Naive B cell (primary cell): ENCODE results near the gene FBXO22. TPM values are rescaled to one million over a fixed set of nuclear protein-coding genes. Genes with fewer than 3 reads are reported as not detected.
"Not testable (repeated sequence)": the region's sequence is repeated elsewhere in the genome, so short reads cannot be mapped to it uniquely, and the experiment has no call there.

Experiments
- ATAC-seq, 2 donors: fragments of 150-1000 bp; cut with Tn5 transposase; 2 replicates each; pipeline ENCODE4 v1.10.0; 2021; ENCODE audit warnings: low read depth in 2 of 2, mild to moderate bottlenecking in 2 of 2, moderate library complexity in 2 of 2
- DNase-seq: peaks from one replicate; pipeline ENCODE4 v3.0.0; 2022
- H3K27ac Mint-ChIP-seq, 6 donors: one replicate each; pipeline ENCODE4 v1.8.0; 2020 to 2022; ENCODE audit warnings: mild to moderate bottlenecking in 6 of 6, mixed read lengths in 6 of 6, moderate library complexity in 5 of 6, inconsistent platforms in 2 of 6
- H3K27me3 Mint-ChIP-seq, 3 donors: one replicate each; pipeline ENCODE4 v1.8.0; 2021 to 2022; ENCODE audit warnings: mixed read lengths in 3 of 3, mild to moderate bottlenecking in 1 of 3
- H3K36me3 Mint-ChIP-seq, 2 donors: one replicate each; pipeline ENCODE4 v1.8.0; 2020 to 2022; ENCODE audit warnings: mixed read lengths in 2 of 2, inconsistent platforms in 1 of 2, mild to moderate bottlenecking in 1 of 2
- H3K4me1 Mint-ChIP-seq, 3 donors: one replicate each; pipeline ENCODE4 v1.8.0; 2020 to 2022; ENCODE audit warnings: mixed read lengths in 3 of 3, inconsistent platforms in 1 of 3, mild to moderate bottlenecking in 1 of 3, moderate library complexity in 1 of 3
- H3K4me3 Mint-ChIP-seq, 8 donors: one replicate each; pipeline ENCODE4 v1.8.0; 2020 to 2022; ENCODE audit warnings: mild to moderate bottlenecking in 8 of 8, mixed read lengths in 8 of 8, moderate library complexity in 8 of 8, inconsistent platforms in 2 of 8
- H3K9me3 Mint-ChIP-seq, 7 donors: one replicate each; pipeline ENCODE4 v1.8.0; 2020 to 2022; ENCODE audit warnings: mixed read lengths in 7 of 7, mild to moderate bottlenecking in 5 of 7, inconsistent platforms in 2 of 7, moderate library complexity in 1 of 7
- polyA plus RNA-seq, 6 donors: library from polyadenylated mRNA; unstranded; fragments of 300-500 nt; fragmentation: Illumina TruSeq; gene quantifications; one replicate each; pipeline ENCODE4 v1.2.3, GENCODE V29; 2021; ENCODE audit warnings: low read depth in 6 of 6

Gene FBXO22
- polyA plus RNA-seq, 6 donors from 2014 or later = 6.6 to 18.8 (median 16.4) TPM

- Mint-ChIP-seq H3K27me3 (no peaks in the 10 kb centered on the region), H3K9me3 (no peaks in the 10 kb centered on the region), H3K4me3 (no peak overlapping the region), H3K4me1 (no peaks in the 10 kb centered on the region), H3K27ac (peak overlapping the region in 1 of 6 donors; percentile 74), H3K36me3 (peaks cover 9 to 34% of the 10 kb centered on the region in 2 donors)
- DNase-seq = no peak
- no peak for ATAC-seq
Measured at GRCh38 chr15:75884041-75884440, 19.6 kb upstream of the FBXO22 start.

DNA sequence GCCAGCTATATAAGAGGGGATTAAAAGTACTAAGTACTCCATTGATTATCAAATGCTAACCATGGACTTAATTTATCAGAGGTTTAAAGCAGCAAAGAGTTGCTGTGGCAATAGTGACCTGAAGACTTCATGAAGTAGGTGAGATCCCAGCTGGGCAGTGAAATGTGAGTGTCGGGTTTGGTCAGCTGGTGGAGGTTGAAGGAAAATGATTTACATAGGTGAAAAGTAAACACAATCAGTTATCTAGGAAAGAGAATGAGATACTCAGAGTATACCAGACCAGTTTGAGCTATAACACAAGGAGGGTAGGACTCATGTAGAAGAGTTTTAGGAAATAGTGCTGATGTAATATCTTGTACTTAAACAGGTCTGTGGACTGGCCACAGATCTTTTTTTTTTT lies 16.5 kb upstream of the FBXO22 start:
- H3K4me3 Mint-ChIP-seq = no peak overlapping the region
- DNase-seq (no peak), ATAC-seq (no peak)
- peaks cover 9 to 18% of the 10 kb centered on the region in 2 donors for H3K36me3 Mint-ChIP-seq
- H3K9me3 Mint-ChIP-seq = no peaks in the 10 kb centered on the region
- H3K27ac Mint-ChIP-seq = peak overlapping the region in 1 of 6 donors; percentile 75
- no peaks in the 10 kb centered on the region for H3K4me1 Mint-ChIP-seq
- H3K27me3 Mint-ChIP-seq = no peaks in the 10 kb centered on the region

DNA sequence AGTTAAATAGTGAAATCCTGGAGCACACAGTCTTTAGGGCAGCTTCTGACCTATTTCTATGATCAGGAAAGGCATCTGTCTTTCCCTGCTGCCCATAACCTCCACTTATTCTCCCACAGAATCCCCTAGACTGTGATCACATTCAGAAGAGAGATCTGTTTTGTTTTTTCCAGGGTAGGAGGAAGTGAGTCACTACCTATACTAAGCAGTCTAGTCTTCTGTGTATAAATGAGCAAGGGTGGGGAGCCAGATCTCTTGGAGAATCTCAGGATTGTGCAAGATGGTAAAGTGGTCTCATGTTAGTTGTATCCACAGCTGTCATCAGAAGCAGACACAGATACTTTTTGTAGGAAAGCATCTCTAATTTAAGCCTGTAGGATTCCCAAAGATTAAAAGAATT lies 11.8 kb upstream of the FBXO22 start:
- ATAC-seq = no peak
- peaks cover 7 to 18% of the 10 kb centered on the region in 2 donors for H3K36me3 Mint-ChIP-seq
- H3K4me3 Mint-ChIP-seq = no peak overlapping the region
- no peak overlapping the region for H3K27ac Mint-ChIP-seq
- no peak for DNase-seq
- no peaks in the 10 kb centered on the region for H3K27me3 Mint-ChIP-seq
- H3K4me1 Mint-ChIP-seq = no peaks in the 10 kb centered on the region
- no peaks in the 10 kb centered on the region for H3K9me3 Mint-ChIP-seq

- Mint-ChIP-seq H3K27ac (no peak overlapping the region), H3K27me3 (no peaks in the 10 kb centered on the region), H3K36me3 (peaks cover 0 to 9% of the 10 kb centered on the region in 2 donors)
Measured at GRCh38 chr15:75895731-75896130, 7.9 kb upstream of the FBXO22 start.

DNA sequence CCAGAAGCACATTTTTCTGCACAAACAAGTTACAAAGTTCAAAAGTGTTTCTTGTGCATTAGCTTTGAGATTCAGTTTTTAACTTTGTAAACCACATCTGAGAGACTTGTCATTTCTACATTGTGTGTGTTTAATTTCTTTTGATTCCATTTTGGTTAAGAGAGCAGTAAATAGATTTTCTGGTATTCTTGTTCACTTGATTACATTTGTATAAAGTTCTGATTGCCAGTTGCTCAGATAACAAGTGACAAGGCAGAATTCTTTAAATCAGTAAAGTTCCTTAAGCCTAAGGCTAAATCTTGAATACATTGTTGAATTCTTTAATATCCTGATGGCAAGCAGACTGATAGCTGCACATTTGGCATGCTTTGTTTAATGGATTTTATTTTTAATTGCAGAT lies 3.1 kb upstream of the FBXO22 start:
- Mint-ChIP-seq H3K27me3 (no peaks in the 10 kb centered on the region), H3K4me1 (peaks cover 11 to 30% (median 12%) of the 10 kb centered on the region in 3 donors), H3K9me3 (no peaks in the 10 kb centered on the region), H3K27ac (peak overlapping the region in 1 of 6 donors; percentile 49), H3K4me3 (peak overlapping the region in 2 of 8 donors; percentile 19 to 28), H3K36me3 (no peaks in the 10 kb centered on the region)
- DNase-seq (no peak), ATAC-seq (no peak)

More at GRCh38 chr15:75895731-75896130, 7.9 kb upstream of the FBXO22 start:
- H3K4me1 Mint-ChIP-seq = no peaks in the 10 kb centered on the region
- no peak for DNase-seq
- no peaks in the 10 kb centered on the region for H3K9me3 Mint-ChIP-seq
- ATAC-seq = no peak
- H3K4me3 Mint-ChIP-seq = no peak overlapping the region

DNA sequence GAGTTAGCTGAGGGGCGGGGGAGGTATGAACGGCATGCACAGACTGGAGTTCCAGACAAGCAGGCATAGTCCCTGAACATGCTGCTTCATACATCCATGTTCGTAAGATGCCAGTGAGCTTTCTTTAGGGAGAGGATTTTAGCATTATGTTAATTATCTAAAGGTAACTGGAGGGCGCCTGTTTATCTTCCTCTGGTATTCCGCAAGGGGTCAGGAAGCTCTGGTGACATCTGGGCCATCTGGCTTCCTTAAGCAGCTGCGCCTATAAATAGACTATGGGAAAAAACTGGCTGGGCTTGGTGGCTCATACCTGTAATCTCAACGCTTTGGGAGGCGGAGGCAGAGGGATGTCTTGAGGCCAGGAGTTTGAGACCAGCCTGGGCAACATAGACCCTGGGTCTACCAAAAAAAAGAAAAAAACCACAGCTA lies 1.5 kb upstream of the FBXO22 start:
- peak overlapping the region; percentile 61 to 99 (median 88) for H3K4me3 Mint-ChIP-seq
- H3K36me3 Mint-ChIP-seq = no peaks in the 10 kb centered on the region
- H3K4me1 Mint-ChIP-seq = peaks cover 11 to 36% (median 12%) of the 10 kb centered on the region in 3 donors
- no peak for ATAC-seq
- H3K9me3 Mint-ChIP-seq = no peaks in the 10 kb centered on the region
- no peak for DNase-seq
- no peaks in the 10 kb centered on the region for H3K27me3 Mint-ChIP-seq
- peak overlapping the region in 3 of 6 donors; percentile 32 to 95 (median 63) for H3K27ac Mint-ChIP-seq

GRCh38 chr15:75905231-75905630 lies 1.6 kb downstream of the FBXO22 start:
- ATAC-seq (no peak), DNase-seq (no peak)
- H3K4me3 Mint-ChIP-seq = peak overlapping the region; percentile 71 to 99 (median 94)
- peaks cover 10 to 15% of the 10 kb centered on the region in 2 donors for H3K36me3 Mint-ChIP-seq
- peaks cover 25 to 39% (median 25%) of the 10 kb centered on the region in 3 donors for H3K4me1 Mint-ChIP-seq
- peak overlapping the region; percentile 33 to 95 (median 62) for H3K27ac Mint-ChIP-seq
- no peaks in the 10 kb centered on the region for H3K9me3 Mint-ChIP-seq
- no peaks in the 10 kb centered on the region for H3K27me3 Mint-ChIP-seq

DNA sequence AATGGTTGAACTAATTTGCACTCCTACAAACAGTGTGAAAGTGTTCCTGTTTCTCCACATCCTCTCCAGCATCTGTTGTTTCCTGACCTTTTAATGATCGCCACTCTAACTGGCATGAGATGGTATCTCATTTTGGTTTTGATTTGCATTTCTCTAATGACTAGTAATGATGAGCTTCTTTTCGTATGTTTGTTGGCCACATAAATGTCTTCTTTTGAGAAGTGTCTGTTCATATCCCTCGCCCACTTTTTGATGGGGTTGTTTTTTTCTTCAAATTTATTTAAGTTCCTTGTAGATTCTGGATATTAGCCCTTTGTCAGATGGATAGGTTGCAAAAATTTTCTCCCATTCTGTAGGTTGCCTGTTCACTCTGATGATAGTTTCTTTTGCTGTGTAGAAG lies 6.7 kb downstream of the FBXO22 start:
- H3K27ac Mint-ChIP-seq = not testable (repeated sequence)

DNA sequence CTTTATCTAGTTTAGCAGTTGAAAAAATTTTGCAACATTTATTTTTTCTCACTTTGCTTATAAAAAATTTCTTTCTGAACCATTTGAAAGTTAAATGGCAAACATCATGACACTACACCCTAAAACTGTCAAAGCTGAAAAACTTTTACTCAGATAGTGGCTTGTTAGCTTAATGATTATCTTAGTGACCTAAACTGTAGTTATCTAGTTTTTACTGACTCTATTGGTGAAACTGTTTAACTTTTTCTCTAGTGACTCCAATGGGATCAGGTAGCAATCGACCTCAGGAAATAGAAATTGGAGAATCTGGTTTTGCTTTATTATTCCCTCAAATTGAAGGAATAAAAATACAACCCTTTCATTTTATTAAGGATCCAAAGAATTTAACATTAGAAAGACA lies 13.3 kb downstream of the FBXO22 start:
- H3K4me1 Mint-ChIP-seq = peaks cover 0 to 11% (median 6%) of the 10 kb centered on the region in 3 donors
- H3K27ac Mint-ChIP-seq = no peak overlapping the region
- H3K4me3 Mint-ChIP-seq = no peak overlapping the region
- H3K36me3 Mint-ChIP-seq = peaks cover 22 to 44% of the 10 kb centered on the region in 2 donors
- no peaks in the 10 kb centered on the region for H3K27me3 Mint-ChIP-seq
- peaks cover 0 to 2% (median 0%) of the 10 kb centered on the region in 7 donors for H3K9me3 Mint-ChIP-seq
- ATAC-seq (no peak), DNase-seq (no peak)

More for the DNA sequence above, 6.7 kb downstream of the FBXO22 start:
- not testable (repeated sequence) for H3K27me3 Mint-ChIP-seq, H3K4me3 Mint-ChIP-seq, H3K9me3 Mint-ChIP-seq, DNase-seq, ATAC-seq
- H3K4me1 Mint-ChIP-seq = peaks cover 12 to 42% (median 26%) of the 10 kb centered on the region in 3 donors
- peaks cover 40 to 56% of the 10 kb centered on the region in 2 donors for H3K36me3 Mint-ChIP-seq

- Mint-ChIP-seq H3K27ac (peak overlapping the region in 1 of 6 donors; percentile 93), H3K27me3 (no peaks in the 10 kb centered on the region), H3K4me1 (peaks cover 0 to 11% (median 0%) of the 10 kb centered on the region in 3 donors), H3K36me3 (peaks cover 19 to 41% of the 10 kb centered on the region in 2 donors), H3K9me3 (no peaks in the 10 kb centered on the region), H3K4me3 (peak overlapping the region in 1 of 8 donors; percentile 16)
- ATAC-seq (no peak), DNase-seq (no peak)
Measured at GRCh38 chr15:75918135-75918534, 14.5 kb downstream of the FBXO22 start.

DNA sequence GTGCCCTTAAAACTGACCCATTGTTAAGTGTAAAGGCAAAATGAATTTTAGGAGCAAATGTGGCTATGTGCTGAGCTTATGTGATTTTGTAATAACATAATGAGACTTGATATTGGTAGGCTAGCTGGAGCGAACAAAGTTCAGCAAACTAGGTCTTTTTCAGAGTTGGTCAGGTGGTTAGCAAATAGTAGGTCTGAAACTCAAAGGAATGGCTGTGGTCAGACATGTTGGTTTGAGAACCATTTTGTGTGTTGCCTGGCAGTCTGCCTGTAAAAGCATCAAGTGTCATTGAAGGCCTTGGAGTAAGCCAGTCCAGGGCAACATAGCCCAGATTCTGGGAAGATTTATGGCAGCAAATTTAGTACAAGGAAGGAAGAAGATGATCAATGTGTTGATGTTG lies 16.4 kb downstream of the FBXO22 start:
- Mint-ChIP-seq H3K27me3 (no peaks in the 10 kb centered on the region), H3K27ac (no peak overlapping the region), H3K9me3 (no peaks in the 10 kb centered on the region), H3K4me3 (no peak overlapping the region), H3K4me1 (peaks cover 9 to 18% (median 14%) of the 10 kb centered on the region in 3 donors), H3K36me3 (peaks cover 9 to 24% of the 10 kb centered on the region in 2 donors)
- DNase-seq (no peak), ATAC-seq (no peak)

DNA sequence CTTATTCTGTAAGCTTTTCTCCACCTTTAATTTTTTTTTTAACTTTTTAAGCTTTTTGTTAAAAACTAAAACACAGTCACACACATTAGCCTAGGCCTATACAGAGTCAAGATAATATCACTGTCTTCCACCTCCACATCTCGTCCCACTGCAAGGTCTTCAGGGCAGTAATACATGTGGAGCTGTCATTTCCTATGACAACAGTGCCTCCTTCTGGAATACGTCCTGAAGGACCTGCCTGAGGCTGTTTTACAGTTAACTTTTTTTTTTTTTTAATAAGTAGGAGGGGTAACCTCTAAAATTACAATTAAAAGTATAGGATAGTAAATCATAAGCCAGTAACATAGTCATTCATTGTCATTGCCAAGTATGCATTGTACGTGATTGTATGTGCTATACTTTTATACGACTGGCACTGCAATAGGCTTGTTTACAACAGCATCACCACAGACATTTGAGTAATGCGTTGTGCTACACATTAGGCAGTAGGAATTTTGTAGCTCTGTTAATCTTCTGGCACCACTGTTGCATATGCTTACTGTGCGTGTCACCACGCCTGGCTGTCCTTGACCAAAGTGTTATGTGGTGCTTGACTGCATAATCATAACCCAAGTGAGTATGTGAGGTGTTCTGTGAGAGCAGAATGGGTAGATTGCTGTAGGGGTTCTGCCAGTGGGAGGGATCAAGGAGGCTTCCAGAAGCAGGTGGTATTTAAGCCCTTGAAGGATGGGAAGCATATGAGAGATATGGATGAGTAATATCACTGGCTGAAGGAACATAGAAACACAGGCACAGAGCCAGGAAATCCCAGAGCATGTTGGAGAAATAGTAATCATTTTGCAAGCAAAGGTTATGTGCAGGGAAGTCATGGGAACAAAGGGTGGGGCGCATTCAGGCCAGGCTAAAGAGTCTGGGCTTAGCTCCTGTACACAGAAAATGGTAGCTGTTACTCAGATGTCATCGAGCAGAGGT lies 18.3 kb downstream of the FBXO22 start:
- peaks cover 17 to 24% of the 10 kb centered on the region in 2 donors for H3K36me3 Mint-ChIP-seq
- peak in 1 of 2 donors; percentile 35 for ATAC-seq
- peak overlapping the region in 1 of 8 donors; percentile 13 for H3K4me3 Mint-ChIP-seq
- peak overlapping the region in 1 of 6 donors; percentile 58 for H3K27ac Mint-ChIP-seq
- no peaks in the 10 kb centered on the region for H3K27me3 Mint-ChIP-seq
- peaks cover 22 to 32% (median 31%) of the 10 kb centered on the region in 3 donors for H3K4me1 Mint-ChIP-seq
- H3K9me3 Mint-ChIP-seq = no peaks in the 10 kb centered on the region
- DNase-seq = no peak

DNA sequence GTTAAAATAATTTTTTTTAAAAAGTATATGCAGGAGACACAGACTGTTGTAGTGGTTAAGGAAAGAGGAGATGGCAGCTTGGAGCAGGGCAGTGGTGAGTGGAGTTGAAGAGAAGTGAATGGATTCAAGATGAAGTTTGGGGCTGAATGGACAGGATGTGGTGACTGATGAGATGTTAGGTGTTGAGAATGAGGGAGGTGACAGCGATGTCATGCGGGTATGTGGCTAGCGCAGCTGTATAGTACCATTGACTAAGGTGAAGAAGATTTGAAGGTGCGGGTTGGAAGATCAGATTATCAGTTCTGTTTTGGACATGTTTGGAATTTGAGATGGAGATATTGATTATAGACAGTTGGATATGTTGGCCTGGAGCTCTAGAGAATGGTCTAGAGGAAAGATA lies 20.1 kb downstream of the FBXO22 start:
- H3K27me3 Mint-ChIP-seq = no peaks in the 10 kb centered on the region
- ATAC-seq (no peak), DNase-seq (no peak)
- H3K9me3 Mint-ChIP-seq = no peaks in the 10 kb centered on the region
- H3K36me3 Mint-ChIP-seq = peaks cover 8 to 14% of the 10 kb centered on the region in 2 donors
- no peak overlapping the region for H3K4me3 Mint-ChIP-seq
- H3K4me1 Mint-ChIP-seq = peaks cover 31 to 46% (median 46%) of the 10 kb centered on the region in 3 donors
- peak overlapping the region in 1 of 6 donors; percentile 22 for H3K27ac Mint-ChIP-seq

DNA sequence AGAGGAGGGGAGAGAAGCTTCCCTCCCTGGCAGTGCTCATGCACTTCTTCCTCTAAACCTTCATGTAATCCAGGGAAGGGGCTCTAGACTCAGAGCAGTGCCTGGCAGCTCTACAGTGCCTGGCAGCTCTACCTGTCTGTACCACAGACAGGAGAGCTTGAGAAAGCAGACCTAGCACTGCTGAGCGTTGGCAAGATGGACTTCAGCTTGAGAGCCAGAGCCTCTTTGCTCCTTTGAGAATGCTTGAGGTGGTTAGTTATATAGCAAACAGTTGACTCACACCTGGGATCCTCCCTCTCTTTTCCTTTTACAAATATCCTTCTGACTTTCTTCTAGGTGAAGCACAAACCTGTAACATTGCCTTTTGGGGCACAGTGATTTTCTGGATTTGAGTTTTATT lies 20.9 kb downstream of the FBXO22 start:
- peaks cover 31 to 46% (median 46%) of the 10 kb centered on the region in 3 donors for H3K4me1 Mint-ChIP-seq

More for the DNA sequence above, 20.9 kb downstream of the FBXO22 start:
- DNase-seq (no peak), ATAC-seq (no peak)
- H3K27ac Mint-ChIP-seq = peak overlapping the region in 1 of 6 donors; percentile 35
- H3K36me3 Mint-ChIP-seq = peaks cover 8 to 14% of the 10 kb centered on the region in 2 donors
- no peak overlapping the region for H3K4me3 Mint-ChIP-seq
- H3K9me3 Mint-ChIP-seq = no peaks in the 10 kb centered on the region
- no peaks in the 10 kb centered on the region for H3K27me3 Mint-ChIP-seq
